GM19193 (cell line): ENCODE results near the gene BTBD2.

Source experiments
- POLR2A ChIP-seq: IDR thresholded peaks from 4 replicates; pipeline ENCODE4 v1.6.1; 2011; ENCODE audit not compliant: insufficient read depth, insufficient read length; ENCODE audit errors: extremely low read depth

BTBD2 gene

GRCh38 chr19:2055931-2056836 lies 40.7 kb upstream of the BTBD2 start:
- no peak for TF ChIP-seq POLR2A

GRCh38 chr19:2054763-2055162 lies 39.2 kb upstream of the BTBD2 start:
- TF ChIP-seq POLR2A: no peak

- TF ChIP-seq POLR2A: no peak
Measured at GRCh38 chr19:2053601-2054389, 38.3 kb upstream of the BTBD2 start.

GRCh38 chr19:2051773-2052704 lies 36.5 kb upstream of the BTBD2 start:
- peak; percentile 38 for TF ChIP-seq POLR2A

DNA sequence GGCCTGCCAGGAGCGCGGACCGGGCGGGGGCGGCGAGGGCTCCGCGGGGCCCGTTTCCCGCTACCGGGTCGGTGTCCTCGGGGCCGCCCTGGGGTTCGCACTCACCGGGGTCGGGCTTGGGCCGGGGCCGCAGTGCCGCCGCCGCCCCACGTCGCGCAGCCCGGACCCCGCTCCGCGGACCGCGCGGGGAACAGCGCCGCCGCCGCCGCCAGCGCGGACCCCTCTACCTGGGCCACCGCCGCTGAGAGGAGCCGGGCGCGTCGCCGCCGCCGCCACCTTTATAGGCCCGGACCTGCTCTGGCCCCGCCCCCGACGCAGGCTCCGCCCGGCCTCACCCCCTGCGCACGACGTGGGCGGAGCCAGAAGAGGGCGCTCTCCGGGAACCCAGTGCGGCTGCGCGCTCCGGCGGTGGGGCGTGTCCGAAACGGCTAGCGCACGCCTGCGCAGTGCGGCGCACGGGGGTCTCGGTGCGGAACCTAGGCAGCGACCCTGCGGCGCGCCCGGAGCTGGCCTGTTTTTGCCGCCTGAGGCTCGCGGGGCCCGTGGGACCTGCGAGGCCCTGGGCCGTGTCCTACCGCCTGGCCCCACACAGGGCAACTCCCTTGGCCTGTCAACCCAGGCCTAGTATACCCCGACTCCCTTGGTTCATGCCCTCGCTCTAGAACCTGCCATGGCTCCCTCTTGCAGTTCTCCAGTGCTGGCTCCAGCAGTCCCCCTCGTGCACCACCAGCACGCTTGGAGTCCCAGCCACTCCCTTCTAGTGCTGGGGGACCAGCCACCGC lies 35.7 kb upstream of the BTBD2 start, which contains the start of gene MKNK2:
TSS of gene MKNK2 (minus strand) at position 254 of the 782 bp plus-strand sequence. CDS start 393 bp downstream, outside the sequence.
- peak; percentile 100 for TF ChIP-seq POLR2A

DNA sequence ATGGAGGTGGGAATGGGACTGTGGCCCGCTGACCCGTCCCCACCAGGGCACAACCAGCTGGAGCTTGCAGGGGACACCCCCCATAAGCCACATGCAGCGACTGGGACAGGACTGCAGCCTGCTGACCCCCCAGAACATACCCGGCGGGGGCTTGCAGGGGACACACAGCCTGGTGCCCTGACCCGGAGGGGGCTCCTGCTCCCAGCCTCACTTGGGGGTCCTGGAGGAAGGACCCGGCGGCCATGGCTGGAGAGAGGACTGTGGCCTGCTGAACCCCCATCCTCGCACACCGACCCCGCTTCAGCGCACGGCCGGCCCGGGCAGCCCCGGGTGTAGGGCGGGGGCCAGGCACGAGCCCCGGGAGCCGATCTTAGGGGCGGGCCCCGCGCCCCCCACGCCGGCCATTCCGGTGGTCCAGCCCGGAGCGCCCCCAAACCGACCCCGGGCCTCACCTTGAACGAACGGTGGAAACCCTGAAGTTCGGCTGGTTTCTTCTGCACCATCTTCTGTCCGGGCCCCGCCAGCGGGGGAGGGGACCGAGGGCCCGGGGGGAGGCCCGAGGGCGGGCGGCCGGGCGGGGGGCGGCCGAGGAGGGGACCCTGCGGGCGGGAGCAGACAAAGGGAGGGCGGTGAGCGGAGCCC lies 35.0 kb upstream of the BTBD2 start:
- TF ChIP-seq POLR2A: no peak

- TF ChIP-seq POLR2A: peak; percentile 53
Measured at GRCh38 chr19:2049741-2050348, 34.3 kb upstream of the BTBD2 start.

GRCh38 chr19:2048959-2049740 lies 33.6 kb upstream of the BTBD2 start:
- peak; percentile 38 for TF ChIP-seq POLR2A

- no peak for TF ChIP-seq POLR2A
Measured at GRCh38 chr19:2048104-2048958, 32.8 kb upstream of the BTBD2 start.

DNA sequence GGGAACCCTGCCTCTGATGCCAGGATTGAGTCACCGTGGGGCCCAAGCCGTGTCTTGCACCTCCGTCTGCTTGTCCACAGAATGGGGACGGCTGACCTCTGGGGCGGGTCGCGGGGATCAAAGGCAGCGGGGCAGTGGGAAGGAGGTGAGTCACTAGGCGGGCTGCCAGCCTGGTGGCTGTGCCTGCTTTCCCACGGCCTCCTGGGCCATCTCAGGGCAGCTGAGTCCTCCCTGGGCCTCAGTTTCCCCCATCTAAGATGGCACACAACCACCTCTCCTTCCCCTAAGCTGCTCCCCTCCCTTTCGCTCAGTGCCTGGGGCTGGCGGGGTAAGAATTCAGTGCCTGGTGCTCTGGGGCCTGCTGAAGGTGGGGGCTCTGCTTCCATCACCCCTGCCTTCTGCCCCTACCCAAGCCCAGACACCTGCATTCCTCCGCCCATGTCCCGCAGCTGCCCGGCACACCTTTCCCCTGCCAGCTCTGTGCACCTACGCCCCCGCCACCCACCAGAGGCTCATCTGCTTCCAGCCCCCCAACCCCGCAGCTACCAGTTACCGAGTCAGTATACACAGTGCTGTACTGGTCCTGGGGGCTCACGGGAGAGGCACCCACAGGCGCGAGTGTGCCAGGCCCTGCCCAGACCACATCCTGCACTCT lies 32.1 kb upstream of the BTBD2 start:
- TF ChIP-seq POLR2A: peak; percentile 44

DNA sequence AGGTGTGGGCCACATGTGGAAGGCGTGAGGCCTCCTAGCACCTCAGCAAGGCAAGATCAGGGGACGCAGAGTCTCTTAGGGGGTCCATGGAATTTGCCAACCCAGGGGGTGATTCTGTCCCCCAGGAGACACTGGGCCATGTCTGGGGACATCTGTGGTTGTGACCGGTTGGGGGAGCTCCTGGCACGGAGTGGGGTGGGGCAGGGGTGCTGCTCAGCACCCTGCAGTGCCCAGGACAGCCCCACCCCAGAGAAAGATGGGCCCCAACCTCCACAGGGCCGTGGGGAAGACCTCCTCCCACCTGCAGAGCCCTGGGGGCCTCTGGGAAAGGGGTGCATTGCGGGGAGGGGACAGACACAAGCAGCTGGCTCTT lies 31.5 kb upstream of the BTBD2 start:
- peak; percentile 13 for TF ChIP-seq POLR2A
